GM21447 (cell line): ENCODE data around the gene GPR119.
A peak's percentile ranks its signal among the peaks of the same experiment; 100 is the strongest.
"Not testable (repeated sequence)": the region's sequence is repeated elsewhere in the genome, so short reads cannot be mapped to it uniquely, and the experiment has no call there.

Experiments
- ATAC-seq: cut with Tn5 transposase; IDR thresholded peaks from one replicate; pipeline ENCODE4 v1.9.1; 2021; ENCODE audit not compliant: unreplicated experiment

Gene GPR119

GRCh38 chrX:130339408-130340222, 45.9 kb downstream of the GPR119 start, which contains the start of gene SLC25A14:
TSS of gene SLC25A14 (plus strand) at chrX:130339919. CDS start at chrX:130340279, 360 bp downstream.
- ATAC-seq: peak; percentile 99

GRCh38 chrX:130338869-130339268, 46.6 kb downstream of the GPR119 start:
- ATAC-seq: not testable (repeated sequence)

- ATAC-seq: no peak
Observed at GRCh38 chrX:130336531-130336930, 48.9 kb downstream of the GPR119 start.
